Measurements from ENCODE around the gene FBXO24.

The FBXO24 gene

GRCh38 chr7:100626530-100627237, 40.6 kb downstream of the FBXO24 start (continued):
- TF ChIP-seq ZNF791 (tag by site-specific recombination; IDR thresholded peaks at IDR 0.05): no peak
- no peak for TF ChIP-seq ZNF146 (tag by site-specific recombination; IDR thresholded peaks at IDR 0.05)
- no peak for TF ChIP-seq HOXA7 (CRISPR knock-in tag; IDR thresholded peaks at IDR 0.05; ENCODE audit: borderline replicate concordance)
- TF ChIP-seq ZNF707 (tag by site-specific recombination; IDR thresholded peaks at IDR 0.05): no peak
- no peak; the same call in 1 of the 2 replicates for TF ChIP-seq ZNF600 (tag by site-specific recombination; IDR thresholded peaks at IDR 0.05)
- TF ChIP-seq, protein P1, sequence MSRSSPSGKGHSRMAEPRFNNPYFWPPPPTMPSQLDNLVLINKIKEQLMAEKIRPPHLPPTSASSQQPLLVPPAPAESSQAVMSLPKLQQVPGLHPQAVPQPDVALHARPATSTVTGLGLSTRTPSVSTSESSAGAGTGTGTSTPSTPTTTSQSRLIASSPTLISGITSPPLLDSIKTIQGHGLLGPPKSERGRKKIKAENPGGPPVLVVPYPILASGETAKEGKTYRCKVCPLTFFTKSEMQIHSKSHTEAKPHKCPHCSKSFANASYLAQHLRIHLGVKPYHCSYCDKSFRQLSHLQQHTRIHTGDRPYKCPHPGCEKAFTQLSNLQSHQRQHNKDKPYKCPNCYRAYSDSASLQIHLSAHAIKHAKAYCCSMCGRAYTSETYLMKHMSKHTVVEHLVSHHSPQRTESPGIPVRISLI (tag by site-specific recombination; IDR thresholded peaks at IDR 0.05): no peak
- no peak for TF ChIP-seq ZNF571 (tag by site-specific recombination; IDR thresholded peaks at IDR 0.05)
- no peak for TF ChIP-seq MZF1 (tag by site-specific recombination; IDR thresholded peaks at IDR 0.05; ENCODE audit: borderline replicate concordance)
- peak; percentile 80 for TF ChIP-seq IKZF3 (tag by site-specific recombination; IDR thresholded peaks at IDR 0.05)
- TF ChIP-seq GLIS2 (tag by site-specific recombination; IDR thresholded peaks at IDR 0.05): peak; percentile 84
- TF ChIP-seq ZNF701 (tag by site-specific recombination; IDR thresholded peaks at IDR 0.05): no peak
- TF ChIP-seq ZNF510 (tag by site-specific recombination; IDR thresholded peaks at IDR 0.05; ENCODE audit: insufficient replicate concordance): no peak
- TF ChIP-seq ZNF843 (tag by site-specific recombination; IDR thresholded peaks at IDR 0.05): no peak
- TF ChIP-seq WT1 (tag by site-specific recombination; IDR thresholded peaks at IDR 0.05): no peak
- TF ChIP-seq, protein P2, sequence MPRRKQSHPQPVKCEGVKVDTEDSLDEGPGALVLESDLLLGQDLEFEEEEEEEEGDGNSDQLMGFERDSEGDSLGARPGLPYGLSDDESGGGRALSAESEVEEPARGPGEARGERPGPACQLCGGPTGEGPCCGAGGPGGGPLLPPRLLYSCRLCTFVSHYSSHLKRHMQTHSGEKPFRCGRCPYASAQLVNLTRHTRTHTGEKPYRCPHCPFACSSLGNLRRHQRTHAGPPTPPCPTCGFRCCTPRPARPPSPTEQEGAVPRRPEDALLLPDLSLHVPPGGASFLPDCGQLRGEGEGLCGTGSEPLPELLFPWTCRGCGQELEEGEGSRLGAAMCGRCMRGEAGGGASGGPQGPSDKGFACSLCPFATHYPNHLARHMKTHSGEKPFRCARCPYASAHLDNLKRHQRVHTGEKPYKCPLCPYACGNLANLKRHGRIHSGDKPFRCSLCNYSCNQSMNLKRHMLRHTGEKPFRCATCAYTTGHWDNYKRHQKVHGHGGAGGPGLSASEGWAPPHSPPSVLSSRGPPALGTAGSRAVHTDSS (tag by site-specific recombination; IDR thresholded peaks at IDR 0.05): no peak
- peak; percentile 92 for TF ChIP-seq ZNF341 (tag by site-specific recombination; IDR thresholded peaks at IDR 0.05; ENCODE audit: low read depth)
- TF ChIP-seq ZNF423 (tag by site-specific recombination; IDR thresholded peaks at IDR 0.05): no peak
- no peak for TF ChIP-seq ZBTB44 (tag by site-specific recombination; IDR thresholded peaks at IDR 0.05)
- no peak for TF ChIP-seq ZNF10 (tag by site-specific recombination; IDR thresholded peaks at IDR 0.05)
- TF ChIP-seq ZNF623 (tag by site-specific recombination; IDR thresholded peaks at IDR 0.05): no peak
- no peak for TF ChIP-seq ZBTB48 (tag by site-specific recombination; IDR thresholded peaks at IDR 0.05)
- no peak for TF ChIP-seq ZNF354C (tag by site-specific recombination; IDR thresholded peaks at IDR 0.05; ENCODE audit: borderline replicate concordance, low read depth)
- TF ChIP-seq FEZF1 (tag by site-specific recombination; IDR thresholded peaks at IDR 0.05): peak; percentile 80
- TF ChIP-seq OSR2 (tag by site-specific recombination; IDR thresholded peaks at IDR 0.05): no peak
- peak; percentile 45; the same call in 1 of the 2 replicates for TF ChIP-seq ZBTB8A (tag by site-specific recombination; IDR thresholded peaks at IDR 0.05)
- no peak for TF ChIP-seq HOXD13 (CRISPR knock-in tag; IDR thresholded peaks at IDR 0.05; ENCODE audit: borderline replicate concordance)
- no peak for TF ChIP-seq ZNF266 (tag by site-specific recombination; IDR thresholded peaks at IDR 0.05; ENCODE audit: low read depth)
- TF ChIP-seq ZNF214 (tag by site-specific recombination; IDR thresholded peaks at IDR 0.05; ENCODE audit: borderline replicate concordance): no peak
- no peak for TF ChIP-seq ZNF138 (tag by site-specific recombination; IDR thresholded peaks at IDR 0.05; ENCODE audit: borderline replicate concordance)
- TF ChIP-seq ZNF658 (tag by site-specific recombination; IDR thresholded peaks at IDR 0.05): no peak
- peak; percentile 45 for TF ChIP-seq ZBTB26 (tag by site-specific recombination; optimal IDR thresholded peaks at IDR 0.05)
- TF ChIP-seq ZBTB7A (tag by site-specific recombination; IDR thresholded peaks at IDR 0.05; ENCODE audit: low read depth): peak; percentile 58; the same call in 1 of the 2 replicates
- TF ChIP-seq OVOL3 (tag by site-specific recombination; IDR thresholded peaks at IDR 0.05): no peak
- no peak for TF ChIP-seq ZNF433 (tag by site-specific recombination; IDR thresholded peaks at IDR 0.05; ENCODE audit: low read depth)
- TF ChIP-seq, protein P3, sequence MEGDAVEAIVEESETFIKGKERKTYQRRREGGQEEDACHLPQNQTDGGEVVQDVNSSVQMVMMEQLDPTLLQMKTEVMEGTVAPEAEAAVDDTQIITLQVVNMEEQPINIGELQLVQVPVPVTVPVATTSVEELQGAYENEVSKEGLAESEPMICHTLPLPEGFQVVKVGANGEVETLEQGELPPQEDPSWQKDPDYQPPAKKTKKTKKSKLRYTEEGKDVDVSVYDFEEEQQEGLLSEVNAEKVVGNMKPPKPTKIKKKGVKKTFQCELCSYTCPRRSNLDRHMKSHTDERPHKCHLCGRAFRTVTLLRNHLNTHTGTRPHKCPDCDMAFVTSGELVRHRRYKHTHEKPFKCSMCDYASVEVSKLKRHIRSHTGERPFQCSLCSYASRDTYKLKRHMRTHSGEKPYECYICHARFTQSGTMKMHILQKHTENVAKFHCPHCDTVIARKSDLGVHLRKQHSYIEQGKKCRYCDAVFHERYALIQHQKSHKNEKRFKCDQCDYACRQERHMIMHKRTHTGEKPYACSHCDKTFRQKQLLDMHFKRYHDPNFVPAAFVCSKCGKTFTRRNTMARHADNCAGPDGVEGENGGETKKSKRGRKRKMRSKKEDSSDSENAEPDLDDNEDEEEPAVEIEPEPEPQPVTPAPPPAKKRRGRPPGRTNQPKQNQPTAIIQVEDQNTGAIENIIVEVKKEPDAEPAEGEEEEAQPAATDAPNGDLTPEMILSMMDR (tag by site-specific recombination; IDR thresholded peaks at IDR 0.05): no peak
